Neural progenitor cell (in vitro differentiated cells): ENCODE data around the gene RNASEH2A.

Experiments
- CTCF ChIP-seq: fragments of 200-600 bp; sonication (generic); IDR thresholded peaks from 2 replicates; pipeline ENCODE4 v1.5.1; 2017; ENCODE audit warnings: antibody characterized with exemption, mild to moderate bottlenecking
- EZH2 ChIP-seq: fragments of 200-600 bp; sonication (generic); IDR thresholded peaks from 2 replicates; pipeline ENCODE4 v1.6.1; 2017; ENCODE audit warnings: antibody characterized with exemption, mild to moderate bottlenecking, moderate library complexity

DNA sequence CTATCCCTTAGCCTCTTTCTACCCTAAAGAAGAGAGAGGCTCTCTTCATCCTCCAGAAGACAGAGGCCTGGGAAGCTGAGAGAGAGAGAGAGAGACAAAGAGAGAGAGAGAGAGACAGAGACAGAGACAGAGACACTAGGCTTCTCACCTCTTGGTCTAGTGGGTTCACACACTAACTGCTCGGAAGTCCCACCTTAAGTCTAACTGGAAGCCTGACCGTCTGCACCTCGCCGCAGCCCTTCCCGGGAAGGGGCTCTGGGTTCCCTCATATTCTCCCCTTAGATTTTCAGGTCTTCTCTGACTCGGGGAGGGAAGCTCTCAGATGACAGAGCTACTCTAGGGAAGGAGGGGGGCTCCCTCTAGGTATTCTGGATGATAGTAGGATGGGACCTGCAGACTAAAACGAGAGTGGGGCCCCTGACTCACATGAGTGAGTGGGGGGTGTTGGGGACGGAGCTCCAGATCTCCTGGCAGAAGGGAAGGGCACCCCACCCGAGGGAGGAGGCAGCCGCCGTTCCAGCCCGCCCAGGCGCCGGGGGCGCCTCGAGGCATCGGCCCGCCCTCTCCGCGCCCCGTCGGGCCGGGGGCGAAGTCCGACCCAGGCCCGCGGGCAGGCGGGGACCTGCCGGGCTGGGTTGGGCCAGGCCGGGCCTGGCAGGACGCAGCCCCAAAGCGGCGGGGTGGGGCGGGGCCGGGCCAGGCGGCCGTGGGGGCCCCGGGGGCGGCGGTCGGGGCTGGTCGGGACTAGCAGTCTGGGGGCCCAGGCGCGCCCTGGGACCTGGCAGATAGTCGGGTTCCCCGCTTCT, 17.1 kb upstream of the RNASEH2A start:
- TF ChIP-seq CTCF = no peak
- no peak for TF ChIP-seq EZH2
